ENCODE data around the gene UBE2E2.

DNA sequence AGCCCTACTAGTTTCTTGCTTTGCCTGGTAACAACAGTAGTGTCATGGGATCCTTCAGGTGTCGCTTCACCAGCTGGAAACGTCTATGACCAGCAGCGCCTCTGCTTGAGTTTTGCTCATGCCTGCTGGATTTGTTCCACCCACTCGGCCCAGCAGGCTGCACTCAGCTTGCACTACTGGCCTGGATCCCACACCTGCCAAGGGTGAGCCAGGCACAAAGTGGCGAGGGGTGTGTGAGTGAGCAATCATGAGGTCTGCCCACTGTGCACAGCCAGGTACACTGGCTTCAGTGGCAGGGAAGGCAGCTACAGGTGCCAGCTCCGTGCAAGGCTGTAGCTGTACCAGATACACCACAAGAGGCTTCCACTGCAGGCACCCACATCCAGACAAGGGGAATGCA, 282.8 kb downstream of the UBE2E2 start:
- TF ChIP-seq, protein P1, sequence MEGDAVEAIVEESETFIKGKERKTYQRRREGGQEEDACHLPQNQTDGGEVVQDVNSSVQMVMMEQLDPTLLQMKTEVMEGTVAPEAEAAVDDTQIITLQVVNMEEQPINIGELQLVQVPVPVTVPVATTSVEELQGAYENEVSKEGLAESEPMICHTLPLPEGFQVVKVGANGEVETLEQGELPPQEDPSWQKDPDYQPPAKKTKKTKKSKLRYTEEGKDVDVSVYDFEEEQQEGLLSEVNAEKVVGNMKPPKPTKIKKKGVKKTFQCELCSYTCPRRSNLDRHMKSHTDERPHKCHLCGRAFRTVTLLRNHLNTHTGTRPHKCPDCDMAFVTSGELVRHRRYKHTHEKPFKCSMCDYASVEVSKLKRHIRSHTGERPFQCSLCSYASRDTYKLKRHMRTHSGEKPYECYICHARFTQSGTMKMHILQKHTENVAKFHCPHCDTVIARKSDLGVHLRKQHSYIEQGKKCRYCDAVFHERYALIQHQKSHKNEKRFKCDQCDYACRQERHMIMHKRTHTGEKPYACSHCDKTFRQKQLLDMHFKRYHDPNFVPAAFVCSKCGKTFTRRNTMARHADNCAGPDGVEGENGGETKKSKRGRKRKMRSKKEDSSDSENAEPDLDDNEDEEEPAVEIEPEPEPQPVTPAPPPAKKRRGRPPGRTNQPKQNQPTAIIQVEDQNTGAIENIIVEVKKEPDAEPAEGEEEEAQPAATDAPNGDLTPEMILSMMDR (IDR thresholded peaks at IDR 0.05) = no peak
- no peak for TF ChIP-seq POLR2A (IDR thresholded peaks at IDR 0.05)

Measured in ovary (tissue), 3 donors.